GM12878 (cell line): Measurements from ENCODE around the gene ZNF547. TPM values are rescaled to one million over a fixed set of nuclear protein-coding genes. Genes with fewer than 3 reads are reported as not detected.
A peak's percentile ranks its signal among the peaks of the same experiment; 100 is the strongest.

Experiments
- CBX3 ChIP-seq: fragments of 200-600 bp; sonication (generic); IDR thresholded peaks from 2 replicates; pipeline ENCODE4 v1.6.1; 2016; ENCODE audit warnings: low read depth, borderline replicate concordance
- CEBPZ ChIP-seq: fragments of 150-350 bp; IDR thresholded peaks from 2 replicates; pipeline ENCODE4 v1.6.1; 2016; ENCODE audit warnings: low read depth, low read length
- CTCF ChIP-seq, 3 experiments: IDR thresholded peaks in 2 of 3; conservative IDR thresholded peaks in 1 of 3; 2 replicates each; pipeline ENCODE4 v1.5.1; 2011; ENCODE audit warnings: low read depth in 3 of 3, low read length in 3 of 3, mild to moderate bottlenecking in 3 of 3, control low read depth in 2 of 3, moderate library complexity in 2 of 3, inconsistent platforms in 1 of 3, mixed read lengths in 1 of 3; ENCODE audit not compliant: control insufficient read depth in 2 of 3, insufficient read depth in 1 of 3; ENCODE audit errors: extremely low read depth in 1 of 3
- DPF2 ChIP-seq: fragments of 450-650 bp; IDR thresholded peaks from 2 replicates; pipeline ENCODE4 v1.6.1; 2017; ENCODE audit warnings: mild to moderate bottlenecking
- GATAD2B ChIP-seq: fragments of 450-650 bp; conservative IDR thresholded peaks from 2 replicates; pipeline ENCODE4 v1.6.1; 2017; ENCODE audit warnings: low read depth, mild to moderate bottlenecking, moderate library complexity
- HDAC6 ChIP-seq: fragments of 200-600 bp; sonication (generic); IDR thresholded peaks from one replicate; pipeline ENCODE4 v1.8.0; 2017; ENCODE audit warnings: antibody characterized with exemption; ENCODE audit not compliant: unreplicated experiment
- MEF2B ChIP-seq: fragments of 450-650 bp; IDR thresholded peaks from 2 replicates; pipeline ENCODE4 v1.6.1; 2018; ENCODE audit warnings: mild to moderate bottlenecking, moderate library complexity; ENCODE audit not compliant: partially characterized antibody, poor library complexity, severe bottlenecking
- NR2C1 ChIP-seq: fragments of 450-650 bp; IDR thresholded peaks from 2 replicates; pipeline ENCODE4 v1.6.1; 2017; ENCODE audit warnings: antibody characterized with exemption, mild to moderate bottlenecking, moderate library complexity
- POLR2A ChIP-seq: IDR thresholded peaks from 2 replicates; pipeline ENCODE4 v1.6.1; 2011; ENCODE audit warnings: low read depth, mild to moderate bottlenecking, low read length
- RELB ChIP-seq: fragments of 450-650 bp; IDR thresholded peaks from 2 replicates; pipeline ENCODE4 v1.6.1; 2017; ENCODE audit warnings: low read depth, mild to moderate bottlenecking, moderate library complexity
- SIN3A ChIP-seq: IDR thresholded peaks from 2 replicates; pipeline ENCODE4 v1.6.1; 2012; ENCODE audit warnings: low read depth, low read length, improper control_type of control experiment
- TCF7 ChIP-seq: IDR thresholded peaks from 2 replicates; pipeline ENCODE4 v1.6.1; 2014; ENCODE audit warnings: antibody characterized with exemption, borderline replicate concordance
- WRNIP1 ChIP-seq: IDR thresholded peaks from 2 replicates; pipeline ENCODE4 v1.6.1; 2011; ENCODE audit warnings: low read depth, low read length, improper control_type of control experiment, borderline replicate concordance
- YBX1 ChIP-seq: fragments of 450-650 bp; IDR thresholded peaks from 2 replicates; pipeline ENCODE4 v1.6.1; 2016; ENCODE audit warnings: antibody characterized with exemption
- ZNF274 ChIP-seq: IDR thresholded peaks from one replicate; pipeline ENCODE4 v1.8.0; 2011; ENCODE audit not compliant: insufficient read length, insufficient read depth
- ZNF622 ChIP-seq: fragments of 450-650 bp; IDR thresholded peaks from 2 replicates; pipeline ENCODE4 v1.6.1; 2017; ENCODE audit warnings: mild to moderate bottlenecking, inconsistent platforms
- polyA plus RNA-seq, 11 experiments: library from polyadenylated mRNA; depleted of rRNA in 4 of 11; unstranded in 6 of 11; stranded (reverse) in 5 of 11; fragments of >200 nt; fragmentation: Nextera tagmentation in 4 of 11; fragmentation: Illumina TruSeq in 1 of 11; extraction: Ambion mirVana in 4 of 11; extraction: Trizol in 1 of 11; gene quantifications; 1 replicate in 1 of 11; 2 replicates in 10 of 11; pipeline versions ENCODE4 v1.2.1 to v1.2.3, GENCODE V29; 2011 to 2016; ENCODE audit warnings: inconsistent platforms in 2 of 11, missing spikeins in 2 of 11, low read depth in 1 of 11
- total RNA-seq, 4 experiments: library from RNA; depleted of rRNA in 3 of 4; stranded (reverse); fragments of >200 nt in 3 of 4; fragmentation: Illumina TruSeq in 1 of 4; extraction: Trizol in 1 of 4; gene quantifications; 2 replicates each; pipeline versions ENCODE4 v1.2.1 to v1.2.3, GENCODE V29; 2013 to 2021
- TF ChIP-seq, protein P1 (sequence below): fragments of 450-650 bp; IDR thresholded peaks from 2 replicates; pipeline ENCODE4 v1.6.1; 2014; ENCODE audit warnings: mild to moderate bottlenecking
- TF ChIP-seq, protein P2 (sequence below): fragments of 450-650 bp; IDR thresholded peaks from 2 replicates; pipeline ENCODE4 v1.6.1; 2017; ENCODE audit warnings: mild to moderate bottlenecking, low read depth, inconsistent platforms; ENCODE audit not compliant: poor library complexity, severe bottlenecking

The ZNF547 gene
- total and polyA plus RNA-seq, 10 of the 15 experiments (the other 5 are each of a cell fraction or from before 2014, with no cell fraction given): 2.3 to 6.0 (median 3.3) TPM

GRCh38 chr19:57389730-57390598 lies 26.6 kb downstream of the ZNF547 start, which contains the start of gene ZNF548 (continued):
- TF ChIP-seq RELB (no peak), CBX3 (no peak), CTCF (IDR thresholded peaks at IDR 0.05 in 2 of 3, conservative IDR thresholded peaks at IDR 0.05 in 1 of 3; ENCODE audit: control insufficient read depth in 2 of 3, extremely low read depth in 1 of 3, insufficient read depth in 1 of 3, low read depth in 3 of 3, low read length in 3 of 3) (peak in 2 of 3 experiments; percentile 18 to 23; a peak in 2 of 6 replicates), TCF7 (no peak), ZNF622 (no peak), GATAD2B (0 out of 2 replicates have a peak, but pooled peaks have one; percentile 25), ZNF274 (no peak), YBX1 (no peak), POLR2A (peak; percentile 84), SIN3A (peak; percentile 51; the same call in 1 of the 2 replicates), HDAC6 (no peak), MEF2B (no peak), DPF2 (no peak), NR2C1 (no peak), CEBPZ (peak; percentile 52; the same call in 1 of the 2 replicates), WRNIP1 (no peak)
- TF ChIP-seq, protein P1, sequence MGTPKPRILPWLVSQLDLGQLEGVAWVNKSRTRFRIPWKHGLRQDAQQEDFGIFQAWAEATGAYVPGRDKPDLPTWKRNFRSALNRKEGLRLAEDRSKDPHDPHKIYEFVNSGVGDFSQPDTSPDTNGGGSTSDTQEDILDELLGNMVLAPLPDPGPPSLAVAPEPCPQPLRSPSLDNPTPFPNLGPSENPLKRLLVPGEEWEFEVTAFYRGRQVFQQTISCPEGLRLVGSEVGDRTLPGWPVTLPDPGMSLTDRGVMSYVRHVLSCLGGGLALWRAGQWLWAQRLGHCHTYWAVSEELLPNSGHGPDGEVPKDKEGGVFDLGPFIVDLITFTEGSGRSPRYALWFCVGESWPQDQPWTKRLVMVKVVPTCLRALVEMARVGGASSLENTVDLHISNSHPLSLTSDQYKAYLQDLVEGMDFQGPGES: peak; percentile 10; the same call in 1 of the 2 replicates
- TF ChIP-seq, protein P2, sequence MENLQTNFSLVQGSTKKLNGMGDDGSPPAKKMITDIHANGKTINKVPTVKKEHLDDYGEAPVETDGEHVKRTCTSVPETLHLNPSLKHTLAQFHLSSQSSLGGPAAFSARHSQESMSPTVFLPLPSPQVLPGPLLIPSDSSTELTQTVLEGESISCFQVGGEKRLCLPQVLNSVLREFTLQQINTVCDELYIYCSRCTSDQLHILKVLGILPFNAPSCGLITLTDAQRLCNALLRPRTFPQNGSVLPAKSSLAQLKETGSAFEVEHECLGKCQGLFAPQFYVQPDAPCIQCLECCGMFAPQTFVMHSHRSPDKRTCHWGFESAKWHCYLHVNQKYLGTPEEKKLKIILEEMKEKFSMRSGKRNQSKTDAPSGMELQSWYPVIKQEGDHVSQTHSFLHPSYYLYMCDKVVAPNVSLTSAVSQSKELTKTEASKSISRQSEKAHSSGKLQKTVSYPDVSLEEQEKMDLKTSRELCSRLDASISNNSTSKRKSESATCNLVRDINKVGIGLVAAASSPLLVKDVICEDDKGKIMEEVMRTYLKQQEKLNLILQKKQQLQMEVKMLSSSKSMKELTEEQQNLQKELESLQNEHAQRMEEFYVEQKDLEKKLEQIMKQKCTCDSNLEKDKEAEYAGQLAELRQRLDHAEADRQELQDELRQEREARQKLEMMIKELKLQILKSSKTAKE: no peak
